ENCODE measurements around the gene SPAG16.

- TF ChIP-seq POLR2A (IDR thresholded peaks at IDR 0.05) (no peak), CTCF (IDR thresholded peaks at IDR 0.05) (no peak)
Observed at GRCh38 chr2:214138779-214139178, 854.5 kb downstream of the SPAG16 start.

All from testis (tissue), 2 donors.